Spinal cord (tissue), 10 donors: ENCODE results near the gene NNAT. TPM values are rescaled to one million over a fixed set of nuclear protein-coding genes. Genes with fewer than 3 reads are reported as not detected.
"Not testable (repeated sequence)": the region's sequence is repeated elsewhere in the genome, so short reads cannot be mapped to it uniquely, and the experiment has no call there.

ENCODE experiments used
- DNase-seq, 6 donors: peaks; one replicate each; pipeline versions ENCODE4 v3.0.0 to v3.0.0-alpha.2; 2013 to 2015; ENCODE audit warnings: low spot score in 6 of 6, low read depth in 4 of 6
- H3K27ac ChIP-seq: one replicate; pipeline ENCODE4 v1.5.1; 2013; ENCODE audit warnings: low read depth, low read length, control low read depth
- H3K27me3 ChIP-seq: one replicate; pipeline ENCODE4 v1.6.1; 2013; ENCODE audit warnings: low read length; ENCODE audit not compliant: control insufficient read depth, insufficient read depth
- H3K36me3 ChIP-seq: one replicate; pipeline ENCODE4 v1.6.1; 2013; ENCODE audit warnings: low read length; ENCODE audit not compliant: control insufficient read depth, insufficient read depth
- H3K4me1 ChIP-seq: one replicate; pipeline ENCODE4 v1.6.1; 2013; ENCODE audit warnings: low read length; ENCODE audit not compliant: control insufficient read depth, insufficient read depth
- H3K4me3 ChIP-seq: one replicate; pipeline ENCODE4 v1.5.1; 2013; ENCODE audit warnings: low read depth, low read length, control low read depth
- H3K9me3 ChIP-seq: one replicate; pipeline ENCODE4 v1.6.1; 2013; ENCODE audit warnings: low read length; ENCODE audit not compliant: control insufficient read depth, insufficient read depth
- WGBS: methylation state at CpG from one replicate; pipeline ENCODE4 v1.1.5; 2013; ENCODE audit warnings: missing lambda C conversion rate; ENCODE audit not compliant: insufficient coverage; 5-methylcytosine and 5-hydroxymethylcytosine counted together
- polyA plus RNA-seq, 2 donors: library from polyadenylated mRNA; unstranded; fragments of 120-200 nt; gene quantifications; one replicate each; pipeline ENCODE4 v1.2.1, GENCODE V29; 2013; ENCODE audit not compliant: insufficient read length in 2 of 2
- total RNA-seq, 2 donors: library from RNA; depleted of rRNA in 1 of 2; stranded (reverse); fragments of 120-200 nt in 1 of 2; fragments of >200 nt in 1 of 2; gene quantifications; one replicate each; pipeline versions ENCODE4 v1.2.3 to v1.2.4, GENCODE V29; 2013 to 2014
- donor health status: healthy.

Gene NNAT
- total and polyA plus RNA-seq, 4 donors, result 220 to 1,965 (median 1,370) TPM

- no peak for DNase-seq
- Histone ChIP-seq H3K4me3 (no peak overlapping the region), H3K36me3 (no peaks in the 10 kb centered on the region), H3K4me1 (peaks cover 8% of the 10 kb centered on the region), H3K27me3 (no peaks in the 10 kb centered on the region), H3K9me3 (no peaks in the 10 kb centered on the region), H3K27ac (no peak overlapping the region)
- 95% methylated on average over 9 of the region's 9 CpGs for WGBS
Measured at GRCh38 chr20:37479925-37480691, 40.9 kb upstream of the NNAT start.

GRCh38 chr20:37480919-37481318 is 40.1 kb upstream of the NNAT start:
- Histone ChIP-seq H3K9me3 (no peaks in the 10 kb centered on the region), H3K4me1 (peaks cover 2% of the 10 kb centered on the region), H3K27ac (no peak overlapping the region), H3K4me3 (no peak overlapping the region), H3K27me3 (no peaks in the 10 kb centered on the region), H3K36me3 (no peaks in the 10 kb centered on the region)
- 54% methylated on average over 1 of the region's 1 CpG for WGBS
- peak in 2 of 6 donors; percentile 53 to 81 for DNase-seq

- peak in 2 of 6 donors; percentile 64 to 87 for DNase-seq
- Histone ChIP-seq H3K4me1 (peaks cover 2% of the 10 kb centered on the region), H3K4me3 (no peak overlapping the region), H3K9me3 (no peaks in the 10 kb centered on the region), H3K36me3 (no peaks in the 10 kb centered on the region), H3K27me3 (no peaks in the 10 kb centered on the region), H3K27ac (no peak overlapping the region)
- WGBS, result no CpG with 5 or more reads among the region's 5 CpGs
Measured at GRCh38 chr20:37481610-37482009, 39.4 kb upstream of the NNAT start.

GRCh38 chr20:37484331-37484730 is 36.7 kb upstream of the NNAT start:
- no peak for DNase-seq
- Histone ChIP-seq H3K27me3 (no peaks in the 10 kb centered on the region), H3K4me3 (no peak overlapping the region), H3K36me3 (no peaks in the 10 kb centered on the region), H3K27ac (no peak overlapping the region), H3K9me3 (no peaks in the 10 kb centered on the region), H3K4me1 (no peaks in the 10 kb centered on the region)
- 44% methylated on average over 1 of the region's 3 CpGs for WGBS

GRCh38 chr20:37486209-37486608 is 34.8 kb upstream of the NNAT start:
- H3K9me3 ChIP-seq, H3K27ac ChIP-seq, H3K27me3 ChIP-seq, H3K4me3 ChIP-seq, H3K4me1 ChIP-seq, DNase-seq, H3K36me3 ChIP-seq: not testable (repeated sequence)
- WGBS, result no CpG with 5 or more reads among the region's 1 CpG

- Histone ChIP-seq H3K4me3 (no peak overlapping the region), H3K36me3 (no peaks in the 10 kb centered on the region), H3K27ac (no peak overlapping the region), H3K27me3 (no peaks in the 10 kb centered on the region), H3K9me3 (no peaks in the 10 kb centered on the region), H3K4me1 (peaks cover 8% of the 10 kb centered on the region)
- DNase-seq, result peak in 2 of 6 donors; percentile 37 to 91
- 75% methylated on average over 7 of the region's 7 CpGs for WGBS
Measured at GRCh38 chr20:37490663-37491350, 30.2 kb upstream of the NNAT start.

- 86% methylated on average over 5 of the region's 6 CpGs for WGBS
- H3K27me3 ChIP-seq, result no peaks in the 10 kb centered on the region
Measured at GRCh38 chr20:37492096-37492625, 28.9 kb upstream of the NNAT start.

GRCh38 chr20:37492945-37493344 is 28.1 kb upstream of the NNAT start:
- Histone ChIP-seq H3K27me3 (no peaks in the 10 kb centered on the region), H3K4me1 (peaks cover 8% of the 10 kb centered on the region), H3K27ac (no peak overlapping the region), H3K4me3 (no peak overlapping the region), H3K36me3 (no peaks in the 10 kb centered on the region), H3K9me3 (no peaks in the 10 kb centered on the region)
- 71% methylated on average over 2 of the region's 2 CpGs for WGBS
- DNase-seq, result no peak

More at GRCh38 chr20:37492096-37492625, 28.9 kb upstream of the NNAT start:
- H3K9me3 ChIP-seq, result no peaks in the 10 kb centered on the region
- H3K27ac ChIP-seq, result no peak overlapping the region
- DNase-seq, result no peak
- H3K4me3 ChIP-seq, result no peak overlapping the region
- H3K4me1 ChIP-seq, result peaks cover 8% of the 10 kb centered on the region
- H3K36me3 ChIP-seq, result no peaks in the 10 kb centered on the region

- H3K4me1 ChIP-seq, result peaks cover 8% of the 10 kb centered on the region
- H3K27me3 ChIP-seq, result no peaks in the 10 kb centered on the region
- WGBS, result 97% methylated on average over 8 of the region's 8 CpGs
- H3K27ac ChIP-seq, result no peak overlapping the region
- no peaks in the 10 kb centered on the region for H3K9me3 ChIP-seq
- no peak overlapping the region for H3K4me3 ChIP-seq
- no peaks in the 10 kb centered on the region for H3K36me3 ChIP-seq
- no peak for DNase-seq
Measured at GRCh38 chr20:37494301-37494700, 26.7 kb upstream of the NNAT start.
